ENCODE measurements around the gene OR11H1.
"Not testable (repeated sequence)": the region's sequence is repeated elsewhere in the genome, so short reads cannot be mapped to it uniquely, and the experiment has no call there.

The OR11H1 gene

GRCh38 chr22:15527892-15528291, at the start of gene OR11H1:
OR11H1 (plus strand) TSS chr22:15528192; CDS start chr22:15528192, 0 bp downstream.
- not testable (repeated sequence) for H3K9me3 ChIP-seq (ENCODE audit: control insufficient read depth in 1 of 2, low read length in 2 of 2); H3K27me3 ChIP-seq (ENCODE audit: low read depth, low read length); H3K4me1 ChIP-seq (ENCODE audit: control insufficient read depth in 1 of 2, insufficient read depth in 2 of 2, low read length in 2 of 2); H3K27ac ChIP-seq (ENCODE audit: low read length); H3K4me3 ChIP-seq (ENCODE audit: low read depth in 1 of 2, low read length in 2 of 2); H3K36me3 ChIP-seq (ENCODE audit: control insufficient read depth in 1 of 2, insufficient read depth in 2 of 2, low read length in 2 of 2)

- H3K4me1 ChIP-seq (ENCODE audit: control insufficient read depth in 1 of 2, insufficient read depth in 2 of 2, low read length in 2 of 2); H3K9me3 ChIP-seq (ENCODE audit: control insufficient read depth in 1 of 2, low read length in 2 of 2); H3K27me3 ChIP-seq (ENCODE audit: low read depth, low read length); H3K27ac ChIP-seq (ENCODE audit: low read length); H3K36me3 ChIP-seq (ENCODE audit: control insufficient read depth in 1 of 2, insufficient read depth in 2 of 2, low read length in 2 of 2); H3K4me3 ChIP-seq (ENCODE audit: low read depth in 1 of 2, low read length in 2 of 2): not testable (repeated sequence)
Observed at GRCh38 chr22:15509967-15510366, 18.0 kb upstream of the OR11H1 start.

GRCh38 chr22:15515896-15516295, 12.1 kb upstream of the OR11H1 start:
- not testable (repeated sequence) for H3K9me3 ChIP-seq (ENCODE audit: control insufficient read depth in 1 of 2, low read length in 2 of 2); H3K4me1 ChIP-seq (ENCODE audit: control insufficient read depth in 1 of 2, insufficient read depth in 2 of 2, low read length in 2 of 2); H3K27ac ChIP-seq (ENCODE audit: low read length); H3K36me3 ChIP-seq (ENCODE audit: control insufficient read depth in 1 of 2, insufficient read depth in 2 of 2, low read length in 2 of 2); H3K4me3 ChIP-seq (ENCODE audit: low read depth in 1 of 2, low read length in 2 of 2); H3K27me3 ChIP-seq (ENCODE audit: low read depth, low read length)

GRCh38 chr22:15553767-15554166, 25.8 kb downstream of the OR11H1 start:
- H3K9me3 ChIP-seq (ENCODE audit: control insufficient read depth in 1 of 2, low read length in 2 of 2); H3K4me1 ChIP-seq (ENCODE audit: control insufficient read depth in 1 of 2, insufficient read depth in 2 of 2, low read length in 2 of 2); H3K27ac ChIP-seq (ENCODE audit: low read length); H3K36me3 ChIP-seq (ENCODE audit: control insufficient read depth in 1 of 2, insufficient read depth in 2 of 2, low read length in 2 of 2); H3K4me3 ChIP-seq (ENCODE audit: low read depth in 1 of 2, low read length in 2 of 2); H3K27me3 ChIP-seq (ENCODE audit: low read depth, low read length): not testable (repeated sequence)

- H3K9me3 ChIP-seq (ENCODE audit: control insufficient read depth in 1 of 2, low read length in 2 of 2); H3K27me3 ChIP-seq (ENCODE audit: low read depth, low read length); H3K4me3 ChIP-seq (ENCODE audit: low read depth in 1 of 2, low read length in 2 of 2); H3K36me3 ChIP-seq (ENCODE audit: control insufficient read depth in 1 of 2, insufficient read depth in 2 of 2, low read length in 2 of 2); H3K4me1 ChIP-seq (ENCODE audit: control insufficient read depth in 1 of 2, insufficient read depth in 2 of 2, low read length in 2 of 2); H3K27ac ChIP-seq (ENCODE audit: low read length): not testable (repeated sequence)
Observed at GRCh38 chr22:15563461-15563860, 35.5 kb downstream of the OR11H1 start.

- H3K4me1 ChIP-seq (ENCODE audit: control insufficient read depth in 1 of 2, insufficient read depth in 2 of 2, low read length in 2 of 2); H3K27me3 ChIP-seq (ENCODE audit: low read depth, low read length); H3K4me3 ChIP-seq (ENCODE audit: low read depth in 1 of 2, low read length in 2 of 2); H3K27ac ChIP-seq (ENCODE audit: low read length); H3K9me3 ChIP-seq (ENCODE audit: control insufficient read depth in 1 of 2, low read length in 2 of 2); H3K36me3 ChIP-seq (ENCODE audit: control insufficient read depth in 1 of 2, insufficient read depth in 2 of 2, low read length in 2 of 2): not testable (repeated sequence)
Observed at GRCh38 chr22:15565063-15565462, 37.1 kb downstream of the OR11H1 start.

All from muscle layer of duodenum (tissue), 2 donors.